D721Med (cell line): ENCODE measurements around the gene CNTNAP2.
A peak's percentile ranks its signal among the peaks of the same experiment; 100 is the strongest.

ENCODE experiments used
- DNase-seq: peaks from one replicate; pipeline ENCODE4 v3.0.0; 2011; ENCODE audit warnings: low spot score; ENCODE audit not compliant: insufficient read length
- FAIRE-seq: peaks from 2 replicates; lab custom pipeline; 2011; peaks lifted over from hg19 to GRCh38; lab: Jason Lieb, UNC
- TF ChIP-seq, protein P1 (sequence below): IDR thresholded peaks from 2 replicates; pipeline ENCODE4 v1.5.1; 2012; ENCODE audit warnings: mild to moderate bottlenecking, control low read depth; ENCODE audit not compliant: insufficient read depth; ENCODE audit errors: missing control alignments

CNTNAP2 gene

GRCh38 chr7:146492017-146492416, 375.4 kb downstream of the CNTNAP2 start:
- FAIRE-seq (peak; percentile 46), DNase-seq (no peak)
- TF ChIP-seq, protein P1, sequence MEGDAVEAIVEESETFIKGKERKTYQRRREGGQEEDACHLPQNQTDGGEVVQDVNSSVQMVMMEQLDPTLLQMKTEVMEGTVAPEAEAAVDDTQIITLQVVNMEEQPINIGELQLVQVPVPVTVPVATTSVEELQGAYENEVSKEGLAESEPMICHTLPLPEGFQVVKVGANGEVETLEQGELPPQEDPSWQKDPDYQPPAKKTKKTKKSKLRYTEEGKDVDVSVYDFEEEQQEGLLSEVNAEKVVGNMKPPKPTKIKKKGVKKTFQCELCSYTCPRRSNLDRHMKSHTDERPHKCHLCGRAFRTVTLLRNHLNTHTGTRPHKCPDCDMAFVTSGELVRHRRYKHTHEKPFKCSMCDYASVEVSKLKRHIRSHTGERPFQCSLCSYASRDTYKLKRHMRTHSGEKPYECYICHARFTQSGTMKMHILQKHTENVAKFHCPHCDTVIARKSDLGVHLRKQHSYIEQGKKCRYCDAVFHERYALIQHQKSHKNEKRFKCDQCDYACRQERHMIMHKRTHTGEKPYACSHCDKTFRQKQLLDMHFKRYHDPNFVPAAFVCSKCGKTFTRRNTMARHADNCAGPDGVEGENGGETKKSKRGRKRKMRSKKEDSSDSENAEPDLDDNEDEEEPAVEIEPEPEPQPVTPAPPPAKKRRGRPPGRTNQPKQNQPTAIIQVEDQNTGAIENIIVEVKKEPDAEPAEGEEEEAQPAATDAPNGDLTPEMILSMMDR: no peak

DNA sequence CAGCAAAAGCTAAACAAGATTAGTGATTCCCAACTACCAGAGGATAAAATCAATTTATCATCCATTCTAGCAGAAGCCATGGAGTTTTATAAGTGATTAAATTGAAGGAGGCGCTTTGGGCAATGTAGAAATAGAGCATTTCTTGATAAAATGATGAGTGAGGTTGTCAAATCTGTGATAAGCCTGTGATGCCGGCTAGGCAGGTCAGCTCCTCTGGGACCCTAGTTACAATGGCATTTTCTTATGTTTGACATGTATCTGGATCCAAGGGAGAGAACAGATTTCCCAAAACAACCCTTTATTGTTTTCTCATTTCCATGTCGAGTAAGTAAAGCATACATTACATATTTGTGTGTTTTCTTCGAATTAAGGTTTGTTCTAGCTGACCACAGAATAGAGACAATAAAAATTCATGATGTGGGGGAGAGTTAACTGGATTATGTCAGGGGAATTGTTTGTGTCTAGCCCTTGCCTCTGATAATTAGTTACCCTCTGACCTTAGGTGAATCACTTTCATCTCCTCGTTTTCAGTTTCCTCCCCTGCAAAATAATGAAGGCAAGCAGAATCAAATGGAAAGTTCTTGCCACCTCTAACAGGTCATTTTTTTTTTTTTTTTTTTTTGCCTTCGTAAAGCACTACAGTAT, 378.5 kb downstream of the CNTNAP2 start:
- TF ChIP-seq, protein P1: no peak
- no peak for DNase-seq
- FAIRE-seq: no peak

DNA sequence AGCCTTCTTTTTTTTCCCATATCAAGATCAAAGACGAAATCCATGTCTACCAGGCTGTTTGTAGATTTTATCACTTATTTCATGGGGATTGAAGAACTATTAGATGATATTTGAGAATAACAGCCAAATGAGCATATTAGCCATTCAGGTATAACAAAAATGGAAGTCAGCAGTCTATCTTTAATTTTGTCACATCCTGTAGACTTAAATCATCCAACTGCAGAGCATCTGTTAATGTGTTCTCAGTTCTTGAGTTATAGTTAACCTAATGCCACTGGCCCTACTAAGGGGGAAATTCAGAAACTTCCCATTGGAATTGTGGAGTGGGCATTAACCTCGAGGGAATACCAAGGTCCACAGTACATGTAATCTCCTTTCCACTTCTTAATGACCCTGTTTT, 380.1 kb downstream of the CNTNAP2 start:
- TF ChIP-seq, protein P1: no peak
- no peak for FAIRE-seq
- DNase-seq: no peak

GRCh38 chr7:146499970-146500369, 383.4 kb downstream of the CNTNAP2 start:
- DNase-seq (no peak), FAIRE-seq (no peak)
- TF ChIP-seq, protein P1: no peak

GRCh38 chr7:146503844-146504243, 387.2 kb downstream of the CNTNAP2 start:
- TF ChIP-seq, protein P1: no peak
- no peak for FAIRE-seq
- no peak for DNase-seq

GRCh38 chr7:146510088-146510680, 393.6 kb downstream of the CNTNAP2 start:
- FAIRE-seq (no peak), DNase-seq (no peak)
- TF ChIP-seq, protein P1: no peak

- DNase-seq (no peak), FAIRE-seq (no peak)
- TF ChIP-seq, protein P1: no peak
Measured at GRCh38 chr7:146514304-146514703, 397.7 kb downstream of the CNTNAP2 start.
